ENCODE data around the gene MYO18B.

GRCh38 chr22:25899566-25899965 lies 157.6 kb downstream of the MYO18B start:
- TF ChIP-seq EP300 (IDR thresholded peaks at IDR 0.05; ENCODE audit: borderline replicate concordance) (no peak), EGR1 (IDR thresholded peaks at IDR 0.05) (no peak), FOXM1 (IDR thresholded peaks at IDR 0.05; ENCODE audit: borderline replicate concordance, low read depth) (no peak), TAF1 (IDR thresholded peaks at IDR 0.05; ENCODE audit: low read depth) (no peak), YY1 (IDR thresholded peaks at IDR 0.05; ENCODE audit: low read depth) (no peak), ZBTB7A (IDR thresholded peaks at IDR 0.05; ENCODE audit: low read depth) (no peak), RAD21 (IDR thresholded peaks at IDR 0.05; ENCODE audit: low read depth) (no peak), CREB1 (IDR thresholded peaks at IDR 0.05; ENCODE audit: low read depth) (no peak)
- TF ChIP-seq, protein P1, sequence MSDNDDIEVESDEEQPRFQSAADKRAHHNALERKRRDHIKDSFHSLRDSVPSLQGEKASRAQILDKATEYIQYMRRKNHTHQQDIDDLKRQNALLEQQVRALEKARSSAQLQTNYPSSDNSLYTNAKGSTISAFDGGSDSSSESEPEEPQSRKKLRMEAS (IDR thresholded peaks at IDR 0.05): no peak
- TF ChIP-seq, protein P2, sequence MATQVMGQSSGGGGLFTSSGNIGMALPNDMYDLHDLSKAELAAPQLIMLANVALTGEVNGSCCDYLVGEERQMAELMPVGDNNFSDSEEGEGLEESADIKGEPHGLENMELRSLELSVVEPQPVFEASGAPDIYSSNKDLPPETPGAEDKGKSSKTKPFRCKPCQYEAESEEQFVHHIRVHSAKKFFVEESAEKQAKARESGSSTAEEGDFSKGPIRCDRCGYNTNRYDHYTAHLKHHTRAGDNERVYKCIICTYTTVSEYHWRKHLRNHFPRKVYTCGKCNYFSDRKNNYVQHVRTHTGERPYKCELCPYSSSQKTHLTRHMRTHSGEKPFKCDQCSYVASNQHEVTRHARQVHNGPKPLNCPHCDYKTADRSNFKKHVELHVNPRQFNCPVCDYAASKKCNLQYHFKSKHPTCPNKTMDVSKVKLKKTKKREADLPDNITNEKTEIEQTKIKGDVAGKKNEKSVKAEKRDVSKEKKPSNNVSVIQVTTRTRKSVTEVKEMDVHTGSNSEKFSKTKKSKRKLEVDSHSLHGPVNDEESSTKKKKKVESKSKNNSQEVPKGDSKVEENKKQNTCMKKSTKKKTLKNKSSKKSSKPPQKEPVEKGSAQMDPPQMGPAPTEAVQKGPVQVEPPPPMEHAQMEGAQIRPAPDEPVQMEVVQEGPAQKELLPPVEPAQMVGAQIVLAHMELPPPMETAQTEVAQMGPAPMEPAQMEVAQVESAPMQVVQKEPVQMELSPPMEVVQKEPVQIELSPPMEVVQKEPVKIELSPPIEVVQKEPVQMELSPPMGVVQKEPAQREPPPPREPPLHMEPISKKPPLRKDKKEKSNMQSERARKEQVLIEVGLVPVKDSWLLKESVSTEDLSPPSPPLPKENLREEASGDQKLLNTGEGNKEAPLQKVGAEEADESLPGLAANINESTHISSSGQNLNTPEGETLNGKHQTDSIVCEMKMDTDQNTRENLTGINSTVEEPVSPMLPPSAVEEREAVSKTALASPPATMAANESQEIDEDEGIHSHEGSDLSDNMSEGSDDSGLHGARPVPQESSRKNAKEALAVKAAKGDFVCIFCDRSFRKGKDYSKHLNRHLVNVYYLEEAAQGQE (IDR thresholded peaks at IDR 0.05; ENCODE audit: low read depth): no peak
